Measurements from ENCODE around the gene GSTCD.
"Not testable (repeated sequence)": the region's sequence is repeated elsewhere in the genome, so short reads cannot be mapped to it uniquely, and the experiment has no call there.

Gene GSTCD

DNA sequence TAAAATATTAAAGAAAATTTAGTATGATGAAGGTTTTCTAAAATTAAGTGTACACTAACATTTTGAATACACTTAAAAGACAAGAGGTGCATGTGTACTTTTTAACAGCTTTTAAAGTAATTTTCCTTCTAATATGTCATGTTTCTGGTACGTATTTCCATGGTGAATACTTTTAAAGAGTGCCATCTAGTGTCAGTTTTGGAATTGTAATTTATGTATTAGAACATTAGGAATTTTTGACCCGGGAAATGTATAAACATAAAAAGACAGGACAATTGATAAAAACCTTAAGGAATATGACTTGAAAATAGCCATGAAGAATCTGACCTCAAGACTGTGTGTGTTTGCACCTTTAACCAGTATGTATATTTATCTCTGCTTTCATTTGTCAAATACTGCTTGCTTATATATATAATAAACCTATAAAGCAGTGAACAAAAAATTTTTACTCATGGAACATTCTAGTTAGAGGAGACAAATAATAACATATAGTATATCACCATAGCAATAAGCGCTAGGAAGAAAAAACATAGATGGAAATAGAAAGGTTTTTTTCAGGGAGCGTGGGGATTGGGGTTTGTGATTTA, 7.2 kb downstream of the GSTCD start:
- DNase-seq (ENCODE audit: low read depth) = no peak

DNA sequence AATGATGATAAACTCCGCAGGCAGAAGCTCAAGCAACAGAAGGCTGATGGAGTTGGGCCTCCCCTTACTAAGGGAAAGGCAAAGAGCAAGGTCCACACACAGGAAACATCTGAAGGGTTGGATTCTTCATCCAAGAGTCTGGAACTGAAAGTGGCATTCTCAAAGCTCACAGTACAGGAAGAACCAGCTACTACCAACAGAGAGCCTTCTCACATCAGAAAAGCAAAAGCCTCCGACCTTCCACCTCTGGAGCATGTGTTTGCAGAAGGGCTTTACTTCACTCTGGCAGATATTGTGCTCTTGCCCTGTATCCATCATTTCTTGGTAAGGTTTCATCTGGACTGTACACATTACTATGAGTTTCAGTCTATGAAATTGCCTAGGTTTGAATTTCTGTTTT, 10.6 kb downstream of the GSTCD start:
- DNase-seq (ENCODE audit: low read depth) = no peak

DNA sequence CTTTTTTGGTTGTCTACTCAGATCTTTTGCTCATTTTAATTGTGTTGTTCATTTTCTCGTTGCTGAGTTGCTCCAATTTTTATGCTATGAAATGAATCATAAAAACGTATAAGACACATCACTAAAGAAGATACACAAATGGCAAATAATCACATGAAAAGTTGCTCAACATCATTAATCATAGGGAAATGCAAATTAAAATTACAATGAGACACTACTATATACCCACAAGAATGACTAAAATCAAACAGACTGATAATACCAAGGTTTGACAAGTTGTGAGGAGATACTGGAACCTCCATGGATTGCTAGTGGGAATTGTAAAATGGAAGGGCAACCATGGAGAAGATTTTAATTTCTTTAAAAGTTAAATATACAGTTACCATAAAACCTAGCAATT, 17.0 kb downstream of the GSTCD start:
- no peak for DNase-seq (ENCODE audit: low read depth)

DNA sequence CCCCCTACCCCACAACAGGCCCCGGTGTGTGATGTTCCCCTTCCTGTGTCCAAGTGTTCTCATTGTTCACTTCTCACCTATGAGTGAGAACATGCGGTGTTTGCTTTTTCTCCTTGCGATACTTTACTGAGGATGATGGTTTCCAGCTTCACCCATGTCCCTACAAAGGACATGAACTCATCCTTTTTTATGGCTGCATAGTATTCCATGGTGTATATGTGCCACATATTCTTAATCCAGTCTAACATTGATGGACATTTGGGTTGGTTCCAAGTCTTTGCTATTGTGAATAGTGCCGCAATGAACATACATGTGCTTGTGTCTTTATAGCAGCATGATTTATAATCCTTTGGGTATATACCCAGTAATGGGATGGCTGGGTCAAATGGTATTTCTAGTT, 21.3 kb downstream of the GSTCD start:
- not testable (repeated sequence) for DNase-seq (ENCODE audit: low read depth)

DNA sequence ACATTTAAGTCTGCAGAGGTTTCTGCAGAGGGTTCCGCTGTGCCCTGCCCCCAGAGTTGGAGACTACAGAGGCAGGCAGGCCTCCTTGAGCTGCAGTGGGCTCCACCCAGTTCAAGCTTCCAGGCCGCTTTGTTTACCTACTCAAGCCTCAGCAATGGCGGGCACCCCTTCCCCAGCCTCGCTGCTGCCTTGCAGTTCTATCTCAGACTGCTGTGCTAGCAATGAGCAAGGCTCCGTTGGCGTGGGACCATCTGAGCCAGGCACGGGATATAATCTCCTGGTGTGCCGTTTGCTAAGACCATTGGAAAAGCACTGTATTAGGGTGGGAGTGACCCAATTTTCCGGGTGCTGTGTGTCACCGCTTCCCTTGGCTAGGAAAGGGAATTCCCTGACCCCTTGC, 26.6 kb downstream of the GSTCD start:
- DNase-seq (ENCODE audit: low read depth) = not testable (repeated sequence)

DNA sequence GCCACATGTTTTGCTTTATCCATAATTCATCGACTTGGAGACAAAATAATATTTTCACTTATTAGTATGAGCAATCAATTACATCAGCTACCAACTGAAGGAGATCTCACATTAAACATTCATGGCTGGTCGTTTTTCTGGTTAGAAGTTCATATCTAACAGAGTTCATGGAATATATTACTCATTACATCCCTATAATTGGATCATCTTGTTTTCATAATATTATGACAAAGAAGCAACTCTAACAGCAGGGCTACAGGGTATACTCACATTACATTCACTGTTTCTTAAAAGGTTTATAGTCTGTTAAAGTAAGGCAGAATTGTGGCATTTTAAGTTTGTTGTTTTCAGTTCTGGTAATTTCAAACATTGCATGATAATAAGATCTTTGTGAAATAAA, 33.0 kb downstream of the GSTCD start:
- DNase-seq (ENCODE audit: low read depth) = no peak

DNA sequence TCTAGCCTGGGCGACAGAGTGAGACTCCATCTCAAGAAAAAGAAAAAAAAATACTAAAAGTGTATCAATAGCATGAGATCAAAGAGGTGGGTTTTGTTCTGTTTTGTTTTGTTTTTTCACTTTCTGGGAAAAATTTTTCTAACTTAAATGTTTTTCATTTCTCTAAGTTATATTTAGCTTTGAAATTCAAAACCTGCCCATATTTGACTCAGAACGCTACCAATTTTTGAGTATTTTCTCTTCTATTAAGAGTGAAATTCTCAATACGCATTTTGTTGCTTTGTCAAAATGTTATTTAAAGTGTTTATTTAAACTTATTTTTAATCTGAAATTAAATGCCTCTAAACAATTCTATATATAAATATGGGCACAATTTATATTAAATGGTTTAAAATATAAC, 39.6 kb downstream of the GSTCD start:
- no peak for DNase-seq (ENCODE audit: low read depth)

DNA sequence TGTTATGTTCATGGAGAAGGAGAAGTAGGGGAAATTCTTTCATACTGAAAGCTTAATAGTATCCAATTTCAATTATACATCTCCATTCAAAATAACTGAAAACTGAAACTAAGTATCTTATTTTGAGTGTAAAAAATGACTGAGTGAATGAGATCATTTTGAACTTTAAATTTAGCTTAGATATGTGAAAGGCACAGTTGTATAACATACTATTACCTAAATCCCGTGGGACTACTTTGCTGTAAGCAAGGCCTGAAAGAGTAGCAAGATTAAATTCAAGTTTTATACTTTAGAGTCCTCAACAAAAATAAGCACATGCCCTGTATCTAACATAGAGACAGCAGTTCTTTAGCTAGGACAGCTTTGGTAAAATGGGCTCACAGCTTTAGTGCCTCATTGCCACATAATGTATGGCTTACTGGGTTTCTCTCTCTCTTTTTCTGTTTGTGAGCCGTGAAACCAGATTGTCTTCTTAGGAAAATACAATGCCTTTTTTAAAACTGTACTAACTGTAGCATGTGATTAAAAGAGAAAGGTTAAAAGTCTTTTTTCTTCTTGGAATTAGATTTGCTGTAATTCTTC, 43.2 kb downstream of the GSTCD start:
- DNase-seq (ENCODE audit: low read depth) = no peak

DNA sequence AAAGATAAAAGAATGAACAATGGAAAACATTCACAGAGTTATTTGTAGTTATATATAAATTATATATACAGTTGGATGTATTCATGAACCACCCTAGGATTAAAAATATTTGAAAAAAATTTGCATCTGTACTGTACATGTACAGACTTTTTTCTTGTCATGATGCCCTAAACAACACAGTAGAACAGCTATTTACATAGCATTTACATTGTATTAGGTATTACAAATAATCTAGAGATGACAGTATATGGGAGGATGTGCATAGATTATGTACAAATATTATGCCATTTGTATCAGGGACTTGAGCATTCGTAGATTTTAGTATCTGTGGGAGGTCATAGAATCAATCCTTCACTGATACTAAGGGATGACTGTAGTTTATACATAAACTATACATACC, 44.8 kb downstream of the GSTCD start:
- DNase-seq (ENCODE audit: low read depth) = no peak

DNA sequence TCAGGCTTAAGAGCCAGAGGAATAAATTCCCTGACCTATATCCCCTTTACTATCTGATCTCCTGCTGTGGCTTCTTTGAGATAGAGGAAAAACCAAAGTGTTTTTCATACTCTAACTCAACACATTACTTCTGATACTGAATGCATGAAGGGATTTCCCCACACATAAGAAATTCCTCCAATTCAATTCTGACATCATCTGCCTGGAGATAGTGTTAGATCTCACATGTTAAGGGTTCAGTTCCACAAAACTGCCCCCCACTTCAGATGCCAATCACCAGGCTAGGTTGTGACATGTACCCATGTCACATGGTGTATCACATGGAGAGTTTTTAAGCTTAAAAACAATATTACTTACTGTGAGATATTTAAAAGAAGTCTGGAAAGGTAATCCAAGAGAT, 46.8 kb downstream of the GSTCD start:
- DNase-seq (ENCODE audit: low read depth) = no peak

DNA sequence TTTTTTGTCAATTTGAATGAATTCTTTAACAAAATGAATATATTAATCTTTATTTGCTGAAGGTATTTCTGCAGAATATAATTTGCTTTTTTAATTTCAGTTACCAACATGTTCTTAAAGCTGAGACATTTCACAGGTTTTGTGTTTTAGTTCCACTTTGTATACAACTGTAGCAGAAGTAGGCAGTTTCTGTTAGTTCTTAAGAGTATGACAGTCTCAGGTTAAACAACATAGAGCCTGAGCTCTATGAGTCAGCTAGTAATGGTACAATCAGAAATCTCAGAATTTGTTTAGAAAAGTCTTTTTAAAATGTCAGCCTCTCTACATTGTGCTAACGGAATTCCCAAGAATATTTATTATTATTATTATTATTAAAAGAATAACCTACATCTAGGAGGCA, 50.4 kb downstream of the GSTCD start:
- no peak for DNase-seq (ENCODE audit: low read depth)

DNA sequence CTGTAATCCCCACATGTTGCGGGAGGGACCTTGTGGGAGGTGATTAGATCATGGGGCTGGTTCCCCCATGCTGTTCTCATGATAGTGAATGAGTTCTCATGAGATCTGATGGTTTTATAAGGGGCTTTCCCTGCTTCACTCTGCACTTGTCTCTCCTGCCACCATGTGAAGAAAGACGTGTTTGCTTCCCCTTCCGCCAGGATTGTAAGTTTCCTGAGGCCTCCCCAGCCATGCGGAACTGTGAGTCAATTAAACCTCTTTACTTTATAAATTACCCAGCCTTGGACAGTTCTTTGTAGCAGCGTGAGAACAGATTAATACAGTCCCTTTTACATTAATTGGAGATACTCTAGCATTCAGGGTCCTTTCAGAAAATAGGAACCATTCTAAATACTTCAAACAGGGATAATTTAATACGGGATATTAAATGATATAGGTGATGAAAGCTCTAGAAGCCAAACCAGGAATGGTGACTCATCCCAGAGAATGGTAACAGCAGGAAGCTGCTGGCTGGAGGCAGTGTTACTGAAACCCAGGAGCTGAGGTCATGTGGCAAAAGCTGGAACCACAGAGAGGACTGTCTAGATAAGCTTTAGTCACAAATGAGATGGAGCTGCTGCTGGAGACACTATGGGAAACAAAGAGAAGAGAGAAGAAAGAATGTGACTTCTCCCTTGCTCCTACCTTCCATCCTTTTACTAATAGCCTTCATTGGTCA, 57.3 kb downstream of the GSTCD start:
- DNase-seq (ENCODE audit: low read depth) = no peak

DNA sequence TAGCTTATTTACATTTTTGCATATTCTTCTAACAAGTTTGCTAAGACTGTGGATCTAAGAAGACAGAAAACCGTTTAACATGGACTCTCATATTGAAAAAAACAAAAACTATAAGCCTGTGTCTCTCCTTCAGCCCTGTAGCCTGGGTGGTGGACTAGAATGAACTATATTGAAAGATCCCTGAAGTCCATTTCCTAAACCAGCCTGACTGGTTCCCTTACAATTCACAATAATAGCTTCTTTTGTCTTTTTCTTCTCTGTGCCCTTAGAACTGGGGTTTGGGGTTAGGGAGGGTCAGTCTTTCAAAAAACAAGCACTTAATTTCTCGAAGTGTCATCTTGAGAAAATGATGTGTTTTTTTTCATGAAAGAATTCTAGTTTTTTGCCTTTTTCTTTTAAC, 59.0 kb downstream of the GSTCD start:
- DNase-seq (ENCODE audit: low read depth) = no peak

DNA sequence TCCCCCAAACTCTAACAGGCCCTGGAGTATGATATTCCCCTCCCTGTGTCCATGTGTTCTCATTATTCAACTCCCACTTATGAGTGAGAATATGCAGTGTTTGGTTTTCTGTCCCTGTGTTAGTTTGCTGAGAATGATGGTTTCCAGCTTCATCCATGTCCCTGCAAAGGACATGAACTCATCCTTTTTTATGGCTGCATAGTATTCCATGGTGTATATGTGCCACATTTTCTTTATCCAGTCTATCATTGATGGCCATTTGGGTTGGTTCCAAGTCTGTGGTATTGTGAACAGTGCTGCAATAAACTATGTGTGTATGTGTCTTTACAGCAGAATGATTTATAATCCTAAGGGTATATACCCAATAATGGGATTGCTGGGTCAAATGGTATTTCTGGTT, 61.9 kb downstream of the GSTCD start:
- not testable (repeated sequence) for DNase-seq (ENCODE audit: low read depth)

DNA sequence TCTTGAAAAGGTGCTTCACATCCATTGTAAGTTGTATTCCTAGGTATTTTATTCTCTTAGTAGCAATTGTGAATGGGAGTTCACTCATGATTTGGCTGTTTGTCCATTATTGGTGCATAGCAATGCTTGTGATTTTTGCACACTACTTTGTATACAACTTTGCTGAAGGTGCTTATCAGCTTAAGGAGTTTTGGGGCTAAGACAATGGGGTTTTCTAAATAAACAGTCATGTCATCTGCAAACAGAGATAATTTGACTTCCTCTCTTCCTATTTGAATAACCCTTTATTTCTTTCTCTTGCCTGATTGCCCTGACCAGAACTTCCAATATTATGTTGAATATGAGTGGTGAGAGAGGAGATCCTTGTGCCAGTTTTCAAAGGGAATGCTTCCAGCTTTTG, 63.5 kb downstream of the GSTCD start:
- DNase-seq (ENCODE audit: low read depth) = not testable (repeated sequence)

DNA sequence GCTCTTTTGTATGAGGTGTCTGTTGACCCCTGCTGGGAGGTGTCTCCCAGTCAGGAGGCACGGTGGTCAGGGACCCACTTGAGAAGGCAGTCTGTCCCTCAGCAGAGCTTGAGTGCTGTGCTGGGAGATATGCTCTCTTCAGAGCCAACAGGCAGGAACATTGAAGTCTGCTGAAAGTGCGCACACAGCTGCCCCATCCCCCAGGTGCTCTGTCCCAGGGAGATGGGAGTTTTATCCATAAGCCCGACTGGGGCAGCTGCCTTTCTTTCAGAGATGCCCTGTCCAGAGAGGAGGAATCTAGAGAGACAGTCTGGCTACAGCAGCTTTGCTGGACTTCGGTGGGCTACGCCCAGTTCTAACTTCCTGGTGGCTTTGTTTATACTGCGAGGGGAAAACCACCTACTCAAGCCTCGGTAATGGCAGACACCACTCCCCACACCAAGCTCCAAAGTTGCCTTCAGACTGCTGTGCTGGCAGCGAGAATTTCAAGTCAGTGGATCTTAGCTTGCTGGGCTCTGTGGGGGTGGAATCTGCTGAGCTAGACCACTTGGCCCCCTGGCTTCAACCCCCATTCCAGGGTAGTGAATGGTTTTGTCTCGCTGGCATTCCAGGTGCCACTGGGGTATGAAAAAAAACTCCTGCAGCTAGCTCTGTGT, 67.3 kb downstream of the GSTCD start:
- not testable (repeated sequence) for DNase-seq (ENCODE audit: low read depth)

DNA sequence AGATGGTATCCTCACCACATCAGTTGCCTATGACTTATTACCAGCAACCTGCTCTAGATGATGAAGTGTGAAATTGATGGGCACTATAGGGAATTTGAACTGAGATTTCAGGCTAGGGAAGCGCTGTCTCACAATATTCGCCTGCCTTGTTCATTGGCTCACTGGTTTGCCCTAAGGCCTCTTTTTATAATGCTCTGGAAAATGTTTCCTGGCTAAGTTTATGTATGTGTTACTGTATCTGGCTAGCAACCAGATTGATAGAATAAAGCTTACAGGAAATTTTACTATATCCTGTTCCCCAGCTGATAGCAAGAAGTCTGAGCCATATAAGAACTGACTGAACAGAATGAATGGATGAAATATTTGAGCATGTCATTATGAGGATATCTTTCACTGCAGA, 71.6 kb downstream of the GSTCD start:
- no peak for DNase-seq (ENCODE audit: low read depth)

DNA sequence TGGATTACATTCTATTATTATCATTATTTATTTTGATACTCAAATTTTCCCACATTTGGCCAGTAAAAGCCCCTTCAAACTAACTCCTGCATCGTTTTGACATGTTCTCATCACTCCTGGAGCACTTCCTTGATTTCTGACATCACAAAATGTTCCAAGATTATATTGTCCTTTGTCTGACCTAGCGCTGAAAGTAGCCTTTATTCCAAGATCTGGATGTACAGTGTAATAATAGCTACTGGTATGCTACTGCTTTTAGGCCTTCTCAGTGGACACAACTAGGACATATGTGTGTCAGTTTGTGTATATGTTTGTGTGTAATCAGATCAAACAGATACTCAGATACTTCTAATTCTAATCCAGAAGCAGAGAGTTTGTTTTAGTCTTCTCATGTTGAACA, 76.2 kb downstream of the GSTCD start:
- no peak for DNase-seq (ENCODE audit: low read depth)

DNA sequence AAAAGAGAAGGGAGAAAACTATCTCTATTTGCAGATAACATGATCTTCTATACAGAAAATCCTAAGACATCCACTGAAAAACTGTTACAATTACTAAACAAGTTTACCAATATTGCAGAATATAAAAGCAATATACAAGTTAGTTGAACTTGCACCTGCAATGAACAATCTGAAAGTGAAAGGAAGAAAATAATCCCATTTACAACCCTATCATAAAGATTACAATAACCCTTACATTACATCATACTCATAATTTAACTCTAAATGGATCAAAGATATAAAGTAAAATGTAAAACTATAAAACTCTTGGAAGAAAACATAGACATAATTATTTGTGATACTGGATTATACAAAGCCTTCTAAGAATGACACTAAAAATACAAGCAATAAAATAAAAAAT, 77.2 kb downstream of the GSTCD start:
- DNase-seq (ENCODE audit: low read depth) = no peak

DNA sequence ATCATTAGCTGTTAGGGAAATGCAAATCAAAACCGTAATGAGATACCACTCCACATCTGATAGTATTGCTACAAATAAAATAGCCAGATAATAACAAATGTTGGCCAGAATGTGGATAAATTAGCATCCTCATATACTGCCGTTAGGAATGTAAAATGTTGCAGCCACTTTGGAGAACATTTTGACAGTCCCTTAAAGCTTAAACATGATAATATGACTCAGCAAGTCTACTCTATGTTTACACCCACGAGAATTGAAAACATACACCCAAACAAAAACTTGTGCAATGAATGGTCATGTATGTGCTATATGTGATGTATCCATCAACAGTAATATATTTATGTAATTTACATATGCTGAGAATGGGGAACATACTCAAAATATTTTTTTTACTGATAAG, 78.2 kb downstream of the GSTCD start:
- DNase-seq (ENCODE audit: low read depth) = no peak

DNA sequence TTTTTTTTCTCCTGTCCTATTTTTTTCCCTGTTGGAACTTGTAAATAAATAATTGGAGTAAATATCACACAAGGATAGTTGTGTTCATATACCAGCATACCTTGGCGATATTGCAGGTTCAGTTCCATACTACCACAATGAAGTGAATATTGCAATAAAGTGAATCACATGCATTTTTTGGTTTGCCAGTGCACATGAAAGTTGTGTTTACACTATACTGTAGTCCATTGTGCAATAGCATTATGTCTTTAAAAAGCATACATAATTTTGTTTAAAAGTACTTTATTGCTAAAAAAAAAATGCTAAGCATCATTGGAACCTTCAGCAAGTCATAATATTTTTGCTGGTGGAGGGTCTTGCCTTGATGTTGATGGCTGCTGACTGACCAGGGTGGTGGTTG, 88.6 kb downstream of the GSTCD start:
- DNase-seq (ENCODE audit: low read depth) = no peak

DNA sequence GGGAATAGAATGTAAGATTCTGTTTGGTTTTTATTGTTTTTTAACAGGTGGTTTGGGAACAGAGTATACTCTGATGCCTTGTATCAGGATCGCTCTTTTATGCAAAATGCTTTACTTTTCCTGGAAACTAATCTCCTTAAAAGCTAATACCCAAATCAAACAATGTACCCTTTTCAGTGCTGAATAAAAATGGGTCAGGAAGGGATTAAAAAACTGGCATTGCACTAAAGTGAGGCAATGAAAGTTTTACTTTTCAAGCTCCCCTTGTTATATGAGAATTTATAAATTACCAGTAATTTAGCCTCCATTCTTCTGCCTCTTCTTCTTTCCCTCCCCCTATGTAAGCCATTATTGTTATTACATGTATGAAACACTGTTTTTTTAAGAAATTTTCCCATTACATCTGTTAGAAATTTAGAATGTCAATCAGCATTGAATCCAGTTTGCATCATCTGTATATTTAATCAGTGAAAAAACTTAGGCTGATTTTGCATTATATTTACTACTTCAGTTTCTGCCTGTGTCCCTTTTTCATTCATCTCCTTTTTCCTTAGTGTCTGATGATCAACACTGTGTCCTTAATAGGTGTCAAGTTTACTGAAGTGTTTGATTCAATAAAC, 97.0 kb downstream of the GSTCD start:
- DNase-seq (ENCODE audit: low read depth) = no peak

DNA sequence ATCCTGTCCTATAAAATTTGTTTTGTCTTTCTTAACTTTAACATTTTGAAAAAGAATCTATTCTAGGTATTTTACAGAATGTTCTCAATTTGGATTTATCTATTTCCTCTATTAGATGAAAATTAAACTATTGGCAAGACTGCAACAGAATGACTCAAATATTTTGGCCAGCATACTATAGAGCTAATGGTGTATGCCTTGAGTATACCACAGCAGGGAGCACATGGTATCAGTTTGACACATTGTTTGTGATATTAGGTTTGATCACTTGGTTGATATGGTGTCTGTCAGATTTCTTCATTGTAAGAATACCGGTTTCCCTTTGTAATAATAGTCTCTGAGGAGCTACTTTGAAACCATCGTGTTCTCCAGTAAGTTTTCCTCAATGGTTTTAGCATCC, 98.9 kb downstream of the GSTCD start:
- no peak for DNase-seq (ENCODE audit: low read depth)
